HG03045 (cell line): ENCODE data around the gene ROR2.

Experiments used
- ATAC-seq: cut with Tn5 transposase; IDR thresholded peaks from one replicate; pipeline ENCODE4 v1.9.1; 2021; ENCODE audit warnings: mild to moderate bottlenecking, moderate library complexity; ENCODE audit not compliant: unreplicated experiment

Gene ROR2

DNA sequence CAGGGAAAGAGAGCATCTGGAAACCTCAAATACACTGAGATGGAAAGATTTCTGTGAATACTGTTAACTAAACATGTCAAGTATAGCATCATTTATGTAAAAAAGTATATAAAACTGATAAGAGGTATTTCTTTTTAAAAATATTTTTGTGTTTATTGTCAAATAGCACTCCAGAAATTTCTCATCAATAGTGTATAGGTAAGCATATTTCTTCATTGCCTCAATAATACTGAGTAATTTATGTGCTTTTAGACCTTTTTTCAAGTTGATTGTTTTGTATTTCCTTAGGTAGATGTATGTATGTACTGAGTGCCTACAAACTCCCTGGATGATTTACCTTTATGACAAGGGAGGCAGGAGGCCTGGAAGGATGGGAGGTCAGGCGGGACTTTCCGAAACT, 196.3 kb downstream of the ROR2 start:
- no peak for ATAC-seq

DNA sequence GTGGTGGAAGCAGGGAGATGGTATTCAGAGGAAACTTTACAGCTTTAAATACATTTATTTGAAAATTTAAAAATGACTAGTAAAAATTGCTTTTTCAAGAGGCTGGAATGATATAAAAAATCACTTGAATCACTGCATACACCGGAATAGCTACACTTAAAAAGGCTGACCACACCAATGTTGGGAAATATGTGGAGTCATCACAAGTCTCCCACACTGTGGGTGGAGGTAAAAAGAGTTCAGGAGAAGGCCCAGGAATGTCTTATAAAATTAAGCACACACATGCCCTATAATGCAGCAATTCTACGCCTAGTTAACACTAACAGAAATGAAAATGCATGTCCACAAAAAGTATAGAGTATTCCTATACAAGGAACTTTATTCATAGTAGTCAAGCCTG, 198.1 kb downstream of the ROR2 start:
- no peak for ATAC-seq

DNA sequence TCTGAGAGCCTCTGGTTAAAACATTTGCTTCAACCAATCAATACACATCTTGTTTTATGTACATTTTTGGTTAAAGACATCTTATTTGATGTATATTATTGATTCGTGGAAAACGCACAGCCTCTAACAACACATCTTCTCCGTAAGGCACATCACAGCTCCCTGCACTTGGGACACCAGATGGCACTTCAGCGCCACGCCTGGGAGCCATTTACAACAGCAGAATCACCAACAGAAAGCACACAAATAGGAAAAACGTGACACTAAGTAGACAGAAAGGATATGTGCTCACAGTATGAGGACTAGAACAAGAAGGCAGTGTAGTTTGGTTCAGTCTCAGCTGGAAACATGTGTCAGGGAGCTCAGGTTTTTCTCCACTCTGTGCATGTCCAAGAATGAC, 199.7 kb downstream of the ROR2 start:
- no peak for ATAC-seq

DNA sequence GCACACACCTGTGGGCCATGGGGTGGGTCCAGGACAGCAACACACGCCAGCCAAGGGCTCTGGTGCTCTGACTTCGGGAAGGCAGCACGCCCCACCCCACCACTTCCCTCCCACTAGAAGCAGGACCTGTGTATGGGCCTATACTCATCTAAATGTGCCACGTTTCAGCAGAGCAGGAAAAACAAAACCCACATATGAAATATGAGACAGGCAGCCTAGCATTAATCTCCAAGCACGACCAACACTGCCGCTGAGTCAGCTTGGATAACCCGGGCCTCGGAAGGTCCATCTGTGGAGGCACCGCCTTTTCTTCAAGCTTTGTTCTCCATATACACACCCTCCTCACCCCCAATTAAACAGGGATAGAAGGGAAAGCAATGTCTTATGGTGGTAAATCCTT, 203.1 kb downstream of the ROR2 start:
- no peak for ATAC-seq

DNA sequence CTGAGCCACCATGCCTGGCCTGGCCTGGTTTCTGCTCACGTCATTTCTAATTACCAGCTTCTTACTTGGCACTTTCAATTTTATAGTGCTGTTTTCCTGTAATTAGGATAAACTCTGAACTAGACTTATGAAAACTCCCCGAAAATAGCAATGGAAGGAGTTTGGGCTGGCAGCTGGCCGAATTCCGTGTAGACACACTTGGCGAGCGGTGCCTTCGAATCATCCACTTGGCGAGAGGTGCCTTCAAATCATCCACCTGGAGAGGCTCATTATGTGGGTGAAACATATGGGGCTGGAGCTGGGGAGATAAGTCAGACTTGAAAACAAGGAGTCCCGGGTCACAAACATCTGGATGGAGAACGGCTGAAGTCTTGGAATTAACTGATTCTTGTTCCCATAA, 203.7 kb downstream of the ROR2 start:
- no peak for ATAC-seq

DNA sequence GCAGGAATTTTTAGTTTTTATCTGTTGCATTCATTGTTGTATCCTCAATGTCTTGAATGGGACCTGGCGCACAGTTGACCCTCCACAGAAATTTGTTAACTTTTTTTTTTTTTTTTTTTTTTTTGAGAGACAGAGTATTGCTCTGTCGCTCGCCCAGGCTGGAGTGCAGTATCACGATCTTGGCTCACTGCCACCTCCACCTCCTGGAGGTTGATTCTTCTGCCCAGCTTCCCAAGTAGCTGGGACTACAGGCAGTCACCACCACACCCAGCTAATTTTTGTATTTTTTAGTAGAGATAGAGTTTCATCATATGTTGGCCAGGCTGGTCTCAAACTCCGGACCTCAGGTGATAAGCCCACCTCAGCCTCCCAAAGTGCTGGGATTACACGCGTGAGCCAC, 205.9 kb downstream of the ROR2 start:
- ATAC-seq = no peak

DNA sequence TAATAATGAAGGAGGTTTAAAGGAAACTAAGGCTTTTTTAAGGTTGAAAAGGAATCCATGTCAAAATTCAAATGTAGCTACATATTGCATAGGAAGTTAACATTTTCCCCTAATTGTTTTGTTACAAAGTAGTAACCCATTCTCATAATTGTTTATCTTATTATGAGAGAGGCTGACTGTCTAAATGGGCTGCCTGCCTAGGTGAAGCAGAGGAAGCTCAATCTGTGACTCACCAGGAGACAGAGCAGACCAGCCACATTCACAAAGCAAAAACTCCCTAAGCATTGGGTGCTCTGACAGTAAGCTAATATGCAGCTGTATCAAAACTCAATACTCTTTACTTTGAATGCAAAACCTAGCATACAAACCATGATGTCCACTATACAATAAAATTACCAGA, 208.5 kb downstream of the ROR2 start:
- ATAC-seq = no peak

DNA sequence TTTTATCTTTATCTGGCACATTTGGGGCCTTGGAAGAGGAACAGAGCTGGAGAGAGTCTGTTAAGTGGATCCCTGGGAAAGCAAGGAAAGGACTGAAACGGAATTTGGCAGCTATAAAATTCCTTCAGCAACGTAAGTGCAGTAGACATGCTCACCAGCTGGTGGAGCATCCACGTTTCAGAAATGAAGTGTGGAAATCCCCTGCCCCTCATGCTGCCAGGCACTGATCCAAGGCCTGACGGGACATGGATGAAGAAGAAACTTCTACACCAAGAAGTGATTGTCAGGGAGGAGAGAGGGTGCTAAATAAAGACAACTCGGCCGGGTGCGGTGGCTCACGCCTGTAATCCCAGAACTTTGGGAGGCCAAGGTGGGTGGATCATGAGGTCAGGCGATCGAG, 209.3 kb downstream of the ROR2 start:
- no peak for ATAC-seq

DNA sequence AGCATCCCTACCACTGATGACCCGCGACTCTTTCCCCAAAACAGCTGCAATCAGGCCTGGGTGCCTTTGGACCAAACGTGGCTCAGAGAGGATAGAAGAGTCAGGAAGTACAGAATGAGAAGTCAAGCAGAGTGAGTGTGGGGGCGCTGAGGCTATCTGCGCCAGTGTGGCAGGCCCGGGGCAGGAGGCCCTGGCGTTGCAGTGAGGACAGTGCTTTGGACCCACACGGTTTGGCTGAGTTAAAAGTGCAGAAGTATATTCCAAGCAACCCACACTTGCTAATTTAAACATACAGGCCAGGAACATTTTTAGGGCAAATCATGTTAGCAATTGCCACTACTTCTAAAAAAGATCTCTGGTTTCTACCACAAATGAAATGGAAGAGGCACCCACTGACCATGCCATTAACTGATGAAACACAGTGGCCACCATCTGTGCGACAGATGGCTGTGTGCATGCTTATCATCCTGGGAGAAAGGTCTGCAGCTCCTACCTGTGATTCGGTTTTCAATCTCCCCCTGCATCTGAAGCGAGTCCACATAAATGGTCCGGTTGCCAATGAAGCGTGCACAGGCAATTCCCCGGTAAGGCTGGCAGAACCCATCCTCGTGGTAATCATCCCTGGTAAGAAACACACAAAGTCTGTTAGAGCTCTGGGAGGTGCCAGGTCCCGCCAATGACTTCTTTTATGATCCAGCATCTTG, 213.0 kb downstream of the ROR2 start:
- ATAC-seq = no peak

DNA sequence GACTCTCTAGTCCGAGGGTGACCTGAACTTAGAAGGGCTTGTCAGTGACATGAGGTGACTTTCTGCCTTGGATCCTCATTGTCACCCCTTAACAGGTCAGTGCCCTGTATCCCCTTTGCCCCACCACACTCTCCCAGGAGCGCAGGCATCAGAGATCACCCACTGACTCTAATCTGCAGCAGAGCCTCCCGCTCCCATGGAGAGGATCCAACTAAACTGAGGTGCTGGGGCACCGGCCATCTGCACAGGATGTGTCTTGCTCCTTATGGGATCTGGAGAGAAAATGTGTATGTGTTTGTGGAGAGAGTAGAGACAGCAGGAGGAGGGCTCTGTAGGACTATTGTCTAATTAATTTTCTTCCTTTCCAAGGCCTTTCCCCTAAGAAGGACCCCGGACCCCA, 213.7 kb downstream of the ROR2 start:
- no peak for ATAC-seq

DNA sequence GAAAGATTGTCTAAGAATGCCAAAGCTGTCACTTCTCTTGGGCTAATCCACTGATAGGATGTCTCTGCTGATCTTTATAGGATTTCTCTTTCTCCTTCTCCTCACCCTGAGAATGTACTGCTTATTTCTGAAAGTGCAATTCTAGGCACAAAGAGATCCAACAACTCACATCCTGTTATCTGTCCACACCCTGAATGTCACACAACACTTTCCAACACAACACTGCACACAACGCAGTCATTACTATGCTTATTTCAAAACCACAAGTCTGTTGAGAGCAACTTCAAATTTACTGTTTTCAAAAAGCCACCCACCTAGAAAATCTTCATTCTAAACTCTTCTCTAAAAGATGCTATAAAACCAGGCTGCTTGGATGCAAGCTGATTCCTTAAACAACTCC, 215.0 kb downstream of the ROR2 start:
- no peak for ATAC-seq

DNA sequence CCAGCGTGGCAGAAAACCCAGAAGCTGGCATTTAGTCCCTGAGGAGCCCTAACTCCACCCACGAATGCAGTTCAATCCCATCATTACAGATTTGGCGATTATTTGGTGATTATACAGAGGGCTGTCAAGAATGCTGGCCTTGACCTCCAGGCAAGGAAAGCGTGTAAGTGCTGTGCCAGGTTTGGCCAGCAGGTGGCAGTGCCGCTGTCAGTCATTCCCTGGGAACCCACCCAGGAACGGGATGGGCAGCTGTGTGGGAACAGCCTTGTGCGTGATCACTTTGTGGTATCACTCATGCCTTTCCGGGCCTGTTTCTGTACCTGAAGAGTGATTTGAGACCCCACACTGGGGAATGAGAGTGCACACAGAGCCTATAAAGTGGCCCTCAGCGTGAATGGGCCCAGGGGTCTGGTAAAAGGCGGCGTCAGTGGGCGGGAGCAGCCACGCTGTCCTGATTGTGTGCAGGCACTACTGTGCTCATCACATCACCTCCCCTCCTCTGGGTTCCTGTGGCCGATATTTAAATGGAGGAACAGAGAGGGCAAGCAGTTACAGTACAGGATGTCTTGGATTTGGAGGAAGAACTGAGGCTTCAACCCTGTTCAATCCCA, 215.6 kb downstream of the ROR2 start:
- no peak for ATAC-seq

DNA sequence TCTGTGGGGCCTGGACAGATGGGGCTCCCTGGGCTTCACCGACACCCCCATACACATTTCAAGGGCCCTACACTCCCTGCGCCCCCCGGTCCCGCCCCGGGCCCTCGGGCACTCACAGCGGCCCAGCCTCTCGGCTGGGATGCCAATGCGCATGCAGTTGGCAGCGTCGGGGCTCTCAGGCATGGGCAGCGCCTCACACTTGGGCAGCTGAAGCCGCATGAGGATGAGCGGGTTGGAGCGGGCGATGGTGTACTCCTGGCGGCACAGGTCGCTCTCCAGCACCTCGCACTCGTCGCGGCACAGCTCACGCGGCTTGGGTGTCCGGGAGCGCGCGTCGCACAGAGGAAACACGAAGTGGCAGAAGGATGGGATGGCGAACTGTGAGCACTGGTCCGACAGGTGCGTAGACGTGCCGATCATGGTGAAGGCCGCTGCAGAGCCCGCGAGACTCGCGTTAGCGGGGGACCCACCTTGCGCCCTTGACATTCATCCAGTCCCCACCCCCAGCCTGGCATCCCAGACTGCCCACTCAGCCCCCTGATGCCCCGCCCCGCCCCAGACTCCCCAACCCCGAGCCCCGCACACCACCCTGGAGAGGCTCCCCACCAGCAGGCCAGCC, 216.9 kb downstream of the ROR2 start:
- ATAC-seq = no peak

DNA sequence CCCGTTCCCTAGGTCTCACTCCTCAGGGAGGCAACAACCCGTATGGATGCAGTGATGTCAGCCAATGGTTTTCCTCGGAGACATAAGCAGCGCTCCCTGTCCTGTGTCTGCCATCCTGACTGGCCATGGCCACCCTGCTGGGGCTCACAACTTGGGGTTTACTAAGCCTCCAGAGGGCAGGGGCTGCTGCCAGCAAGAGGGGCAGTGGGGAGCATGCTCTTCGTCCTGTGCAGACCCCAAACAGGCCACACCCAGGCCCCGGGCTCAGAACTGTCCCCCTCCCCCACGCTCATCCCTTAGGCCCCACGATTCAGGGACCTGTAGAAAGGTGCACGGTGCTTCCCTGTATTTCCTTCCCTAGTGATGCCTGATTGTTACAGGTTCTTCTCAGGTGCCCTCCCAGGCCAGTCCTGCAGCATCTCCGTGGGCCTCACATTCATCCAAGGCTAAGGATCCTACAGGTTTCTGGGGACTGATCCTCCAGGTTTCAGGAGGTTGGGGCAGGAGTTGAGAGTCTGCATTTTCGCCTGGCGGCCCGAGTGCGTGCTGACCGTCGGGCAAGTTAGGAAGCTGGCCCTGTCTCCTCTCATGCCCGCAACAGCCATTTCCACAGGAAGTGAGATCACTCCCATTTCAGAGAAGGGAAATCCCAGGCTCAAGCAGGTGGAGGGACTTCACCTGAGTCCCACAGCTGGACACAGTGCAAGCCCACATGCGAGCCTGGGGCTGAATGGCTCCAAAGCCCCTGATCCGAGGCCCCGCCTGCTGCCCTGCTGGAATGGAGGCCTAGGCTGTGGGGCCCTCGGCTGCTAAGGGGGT, 217.6 kb downstream of the ROR2 start:
- no peak for ATAC-seq

DNA sequence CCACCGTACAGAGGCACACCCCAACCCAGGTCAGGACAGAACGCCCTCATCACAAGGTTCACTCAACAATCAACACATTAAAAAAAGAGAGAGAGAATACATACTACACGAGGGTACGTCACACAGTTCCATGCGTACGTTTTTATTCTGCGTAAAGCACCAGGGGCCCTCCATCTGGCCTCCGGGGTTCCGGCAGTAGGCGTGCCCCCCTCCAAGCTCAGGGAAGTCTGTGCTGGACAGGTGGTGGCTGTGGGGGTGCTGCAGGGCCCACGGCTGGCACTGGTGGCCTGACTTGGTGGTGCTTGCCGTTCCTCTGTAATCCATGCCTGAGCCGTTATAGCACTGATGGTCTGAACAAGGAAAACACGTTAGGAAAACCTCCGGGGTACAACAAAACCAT, 219.2 kb downstream of the ROR2 start:
- ATAC-seq = no peak

DNA sequence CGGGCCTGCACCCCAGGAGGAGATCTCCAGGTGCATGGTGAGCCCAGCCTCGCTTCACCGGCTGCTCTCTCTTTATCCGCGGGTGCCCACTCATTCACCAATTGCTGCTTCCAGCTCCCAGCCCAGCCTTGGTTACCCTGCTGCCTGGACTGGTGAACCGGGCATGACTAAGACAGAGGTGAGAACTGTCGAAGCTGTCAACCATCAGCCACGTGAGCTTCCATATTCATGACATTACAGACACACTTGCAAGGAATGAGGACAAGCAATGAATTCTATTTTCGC, 220.5 kb downstream of the ROR2 start:
- no peak for ATAC-seq

DNA sequence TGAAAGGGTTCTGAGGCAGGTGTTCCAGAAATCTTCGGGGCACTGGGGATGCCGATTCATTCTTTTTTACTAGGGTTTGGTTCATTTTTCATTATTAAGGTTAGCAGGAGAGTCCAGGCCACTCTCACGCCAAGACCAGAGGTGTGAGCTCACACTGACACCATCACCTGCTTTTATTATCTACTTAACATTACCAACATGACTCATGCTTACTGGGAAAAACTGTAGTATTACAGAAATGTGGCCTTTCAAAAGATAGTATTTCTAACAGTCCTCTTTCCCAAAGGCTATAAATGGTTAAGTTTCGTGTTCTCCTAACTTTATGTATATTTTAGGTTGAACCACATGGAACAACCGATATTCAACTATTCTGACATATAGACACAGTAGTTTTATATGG, 222.1 kb downstream of the ROR2 start:
- ATAC-seq = no peak

DNA sequence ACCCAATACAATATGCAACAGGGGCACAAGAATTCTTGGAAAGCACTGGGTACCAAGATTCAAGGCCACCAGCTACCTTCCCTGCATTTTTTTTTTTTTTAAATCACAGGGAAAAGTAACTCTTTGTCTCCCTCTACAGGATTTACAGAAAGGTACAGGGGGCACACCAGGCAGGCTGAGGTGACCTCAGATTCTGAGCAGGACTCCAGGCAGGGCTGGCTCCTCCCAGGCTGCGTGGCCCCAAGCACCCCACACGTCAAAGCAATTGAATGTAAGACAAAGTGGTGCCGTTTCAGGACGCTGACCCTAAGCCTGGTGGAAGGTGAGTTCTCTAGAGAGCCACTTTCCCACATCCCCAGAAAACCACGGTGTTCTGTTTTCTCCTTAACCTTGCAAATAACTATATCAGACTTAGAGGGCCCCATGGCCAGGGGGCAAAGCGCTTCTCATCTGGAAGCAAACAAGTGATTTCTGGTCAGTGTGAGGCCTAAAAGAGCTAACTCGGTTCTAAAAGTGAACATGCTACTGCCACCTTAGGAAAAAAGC, 222.6 kb downstream of the ROR2 start:
- ATAC-seq = no peak

DNA sequence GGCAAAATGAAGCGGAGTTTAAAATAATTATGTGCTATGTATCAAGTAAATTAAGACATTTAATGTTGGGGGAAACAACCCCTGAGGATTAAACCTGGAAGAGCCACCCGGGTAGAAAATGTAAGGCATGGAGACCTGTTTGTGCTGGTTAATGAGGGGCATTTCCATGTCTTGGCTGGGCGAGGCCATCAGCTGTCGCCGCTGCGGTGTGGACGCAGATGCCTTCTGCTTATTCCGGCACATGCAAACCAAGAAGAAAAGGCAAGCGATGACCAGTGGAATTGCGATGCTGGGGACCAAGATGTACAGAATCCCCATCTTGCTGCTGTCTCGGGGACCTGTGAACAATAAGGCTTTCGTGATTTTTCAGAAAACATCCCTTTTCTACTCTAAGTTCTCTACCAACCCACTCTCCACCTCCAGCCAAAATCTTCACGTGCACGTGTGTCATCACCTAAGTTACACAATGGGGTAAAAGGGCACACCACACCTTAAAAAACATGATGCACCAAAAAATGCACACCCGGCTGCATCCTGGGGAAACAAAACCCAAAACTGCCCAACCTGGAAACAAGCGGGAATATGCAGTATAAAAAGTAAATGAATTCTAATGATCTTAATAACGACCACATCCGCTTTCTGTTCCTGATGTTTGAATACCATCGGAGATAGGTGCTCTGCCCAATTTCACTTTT, 223.5 kb downstream of the ROR2 start:
- no peak for ATAC-seq

DNA sequence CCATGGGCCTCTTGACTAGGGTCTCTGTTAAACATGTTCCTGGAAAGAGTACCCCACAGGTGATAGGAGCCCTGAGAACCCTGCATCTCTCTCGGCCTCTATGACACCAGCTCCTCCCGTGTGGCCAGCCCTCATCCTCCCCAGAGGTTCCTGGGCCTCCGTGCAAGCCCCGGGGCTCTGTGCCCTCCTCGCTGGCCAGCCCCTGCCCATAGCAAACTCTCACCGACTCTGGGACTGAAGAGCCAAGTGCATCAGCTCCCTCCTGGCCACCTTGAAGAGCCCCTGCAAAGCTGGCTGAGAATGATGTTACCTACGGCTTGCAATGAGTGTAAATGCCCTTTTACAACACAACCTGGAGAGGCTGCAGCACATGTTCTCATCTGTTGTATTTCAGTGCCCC, 224.4 kb downstream of the ROR2 start:
- ATAC-seq = no peak
